ENCODE measurements around the gene ELAVL1. TPM values are rescaled to one million over a fixed set of nuclear protein-coding genes. Genes with fewer than 3 reads are reported as not detected.

The ELAVL1 gene
- total RNA-seq, 2 donors from 2014 or later: 31.0 to 37.4 TPM

GRCh38 chr19:7999376-7999775 lies 6.1 kb downstream of the ELAVL1 start:
- peak overlapping the region in 1 of 2 donors; percentile 84 for H3K27ac ChIP-seq
- H3K9me3 ChIP-seq: no peaks in the 10 kb centered on the region
- H3K27me3 ChIP-seq: no peaks in the 10 kb centered on the region
- H3K4me3 ChIP-seq: no peak overlapping the region
- no peaks in the 10 kb centered on the region for H3K36me3 ChIP-seq
- H3K4me1 ChIP-seq: peaks cover 0 to 59% of the 10 kb centered on the region in 2 donors
- TF ChIP-seq, protein P1, sequence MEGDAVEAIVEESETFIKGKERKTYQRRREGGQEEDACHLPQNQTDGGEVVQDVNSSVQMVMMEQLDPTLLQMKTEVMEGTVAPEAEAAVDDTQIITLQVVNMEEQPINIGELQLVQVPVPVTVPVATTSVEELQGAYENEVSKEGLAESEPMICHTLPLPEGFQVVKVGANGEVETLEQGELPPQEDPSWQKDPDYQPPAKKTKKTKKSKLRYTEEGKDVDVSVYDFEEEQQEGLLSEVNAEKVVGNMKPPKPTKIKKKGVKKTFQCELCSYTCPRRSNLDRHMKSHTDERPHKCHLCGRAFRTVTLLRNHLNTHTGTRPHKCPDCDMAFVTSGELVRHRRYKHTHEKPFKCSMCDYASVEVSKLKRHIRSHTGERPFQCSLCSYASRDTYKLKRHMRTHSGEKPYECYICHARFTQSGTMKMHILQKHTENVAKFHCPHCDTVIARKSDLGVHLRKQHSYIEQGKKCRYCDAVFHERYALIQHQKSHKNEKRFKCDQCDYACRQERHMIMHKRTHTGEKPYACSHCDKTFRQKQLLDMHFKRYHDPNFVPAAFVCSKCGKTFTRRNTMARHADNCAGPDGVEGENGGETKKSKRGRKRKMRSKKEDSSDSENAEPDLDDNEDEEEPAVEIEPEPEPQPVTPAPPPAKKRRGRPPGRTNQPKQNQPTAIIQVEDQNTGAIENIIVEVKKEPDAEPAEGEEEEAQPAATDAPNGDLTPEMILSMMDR (IDR thresholded peaks at IDR 0.05): no peak
- DNase-seq (ENCODE audit: low spot score): no peak

- H3K27me3 ChIP-seq: no peaks in the 10 kb centered on the region
- no peaks in the 10 kb centered on the region for H3K36me3 ChIP-seq
- no peak for DNase-seq (ENCODE audit: low spot score)
- H3K4me3 ChIP-seq: no peak overlapping the region
- TF ChIP-seq, protein P1 (IDR thresholded peaks at IDR 0.05): no peak
- H3K9me3 ChIP-seq: no peaks in the 10 kb centered on the region
- H3K27ac ChIP-seq: peak overlapping the region in 1 of 2 donors; percentile 27
- H3K4me1 ChIP-seq: peaks cover 0 to 63% of the 10 kb centered on the region in 2 donors
These were observed 7.5 kb downstream of the ELAVL1 start for GRCh38 chr19:7997809-7998480.

DNA sequence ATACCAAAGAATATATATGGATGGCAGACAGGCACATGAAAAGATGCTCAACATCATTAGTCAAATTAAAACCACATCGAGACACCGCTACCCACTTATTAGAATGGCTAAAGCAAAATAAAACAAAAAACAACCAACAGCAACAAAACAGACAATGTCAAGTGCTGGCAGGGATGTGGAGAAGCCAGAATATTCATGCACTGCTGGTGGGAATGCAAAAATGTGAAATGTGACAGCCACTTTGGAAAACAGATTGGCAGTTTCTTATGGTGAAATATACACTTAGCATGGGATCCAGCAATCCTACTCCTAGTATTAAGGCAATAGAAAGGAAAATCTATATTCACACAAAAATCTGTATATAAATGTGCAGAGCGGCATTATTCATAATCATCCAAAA lies 8.6 kb downstream of the ELAVL1 start:
- no peak for DNase-seq (ENCODE audit: low spot score)
- Histone ChIP-seq H3K27ac (no peak overlapping the region), H3K4me1 (peaks cover 0 to 58% of the 10 kb centered on the region in 2 donors), H3K9me3 (no peaks in the 10 kb centered on the region), H3K4me3 (no peak overlapping the region), H3K36me3 (no peaks in the 10 kb centered on the region), H3K27me3 (no peaks in the 10 kb centered on the region)
- TF ChIP-seq, protein P1 (IDR thresholded peaks at IDR 0.05): no peak

DNA sequence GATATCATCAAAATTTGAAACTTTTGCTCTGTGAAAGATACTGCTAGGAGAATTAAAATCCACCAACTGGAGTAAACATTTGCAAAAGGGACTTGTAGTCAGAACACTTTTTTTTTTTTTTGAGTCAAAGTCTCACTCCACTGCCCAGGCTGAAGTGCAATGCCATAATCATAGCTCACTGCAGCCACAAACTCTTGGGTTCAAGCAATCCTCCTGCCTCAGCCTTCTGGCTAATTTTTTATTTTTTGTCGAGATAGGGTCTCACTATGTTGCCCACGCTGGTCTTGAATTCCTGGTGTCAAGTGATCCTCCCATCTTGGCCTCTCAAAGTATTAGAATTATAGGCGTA lies 9.7 kb downstream of the ELAVL1 start:
- peaks cover 0 to 47% of the 10 kb centered on the region in 2 donors for H3K4me1 ChIP-seq
- H3K36me3 ChIP-seq: peaks cover 8% of the 10 kb centered on the region
- H3K27me3 ChIP-seq: no peaks in the 10 kb centered on the region
- H3K4me3 ChIP-seq: no peak overlapping the region
- no peak overlapping the region for H3K27ac ChIP-seq
- TF ChIP-seq, protein P1 (IDR thresholded peaks at IDR 0.05): no peak
- DNase-seq (ENCODE audit: low spot score): no peak
- H3K9me3 ChIP-seq: no peaks in the 10 kb centered on the region

- peak overlapping the region in 1 of 2 donors; percentile 75 for H3K27ac ChIP-seq
- DNase-seq (ENCODE audit: low spot score): no peak
- TF ChIP-seq, protein P1 (IDR thresholded peaks at IDR 0.05): no peak
These were observed 10.3 kb downstream of the ELAVL1 start for GRCh38 chr19:7994928-7995809.

More at GRCh38 chr19:7994928-7995809, 10.3 kb downstream of the ELAVL1 start:
- Histone ChIP-seq H3K4me1 (peaks cover 0 to 41% of the 10 kb centered on the region in 2 donors), H3K36me3 (peaks cover 14% of the 10 kb centered on the region), H3K9me3 (no peaks in the 10 kb centered on the region), H3K4me3 (no peak overlapping the region), H3K27me3 (no peaks in the 10 kb centered on the region)

All from right atrium auricular region (tissue), 2 donors.